Neuronal stem cell (in vitro differentiated cells): Measurements from ENCODE around the gene METAP1D.

Experiments
- DNase-seq: peaks from one replicate; pipeline ENCODE4 v3.0.0-alpha.2; 2013; ENCODE audit warnings: low spot score
- H2AFZ ChIP-seq: one replicate; pipeline ENCODE4 v1.6.1; 2013; ENCODE audit warnings: mild to moderate bottlenecking, low read length, inconsistent platforms
- H2AK5ac ChIP-seq: 2 replicates; pipeline ENCODE4 v1.6.1; 2013; ENCODE audit warnings: low read depth, mild to moderate bottlenecking, inconsistent platforms, low read length, moderate library complexity, mixed read lengths
- H2BK120ac ChIP-seq: 2 replicates; pipeline ENCODE4 v1.6.1; 2013; ENCODE audit warnings: low read depth, mild to moderate bottlenecking, inconsistent platforms, low read length, moderate library complexity, mixed read lengths
- H2BK12ac ChIP-seq: one replicate; pipeline ENCODE4 v1.6.1; 2013; ENCODE audit warnings: low read length, inconsistent platforms
- H2BK15ac ChIP-seq: 2 replicates; pipeline ENCODE4 v1.6.1; 2013; ENCODE audit warnings: mild to moderate bottlenecking, low read length, inconsistent platforms, mixed read lengths
- H2BK5ac ChIP-seq: one replicate; pipeline ENCODE4 v1.6.1; 2013; ENCODE audit warnings: inconsistent platforms, mild to moderate bottlenecking, low read length, moderate library complexity
- H3K14ac ChIP-seq: one replicate; pipeline ENCODE4 v1.6.1; 2013; ENCODE audit warnings: low read length, inconsistent platforms
- H3K18ac ChIP-seq: 2 replicates; pipeline ENCODE4 v1.6.1; 2013; ENCODE audit warnings: low read length, inconsistent platforms
- H3K23ac ChIP-seq: 2 replicates; pipeline ENCODE4 v1.6.1; 2013; ENCODE audit warnings: low read depth, mild to moderate bottlenecking, mixed read lengths, low read length, inconsistent platforms; ENCODE audit not compliant: poor library complexity
- H3K27ac ChIP-seq: replicated peaks from 3 replicates; pipeline ENCODE4 v1.5.1; 2013; ENCODE audit warnings: low read length, inconsistent platforms
- H3K27me3 ChIP-seq, 3 experiments: 2 replicates each; pipeline ENCODE4 v1.6.1; 2013; ENCODE audit warnings: low read length in 3 of 3, mild to moderate bottlenecking in 2 of 3, inconsistent platforms in 1 of 3, low read depth in 1 of 3, mixed read lengths in 1 of 3, moderate library complexity in 1 of 3; ENCODE audit not compliant: control insufficient read depth in 3 of 3, insufficient read depth in 3 of 3
- H3K36me3 ChIP-seq, 2 donors: replicated peaks in 1 of 2; 2 replicates each; pipeline ENCODE4 v1.6.1; 2013; ENCODE audit warnings: low read length in 2 of 2; ENCODE audit not compliant: control insufficient read depth in 2 of 2, insufficient read depth in 2 of 2
- H3K4ac ChIP-seq: 2 replicates; pipeline ENCODE4 v1.6.1; 2013; ENCODE audit warnings: inconsistent platforms, mild to moderate bottlenecking, low read length, moderate library complexity
- H3K4me1 ChIP-seq, 2 donors: 1 replicate in 1 of 2; 2 replicates in 1 of 2; pipeline ENCODE4 v1.6.1; 2013; ENCODE audit warnings: low read length in 2 of 2, low read depth in 1 of 2; ENCODE audit not compliant: control insufficient read depth in 2 of 2, insufficient read depth in 1 of 2
- H3K4me2 ChIP-seq: one replicate; pipeline ENCODE4 v1.6.1; 2013; ENCODE audit warnings: mild to moderate bottlenecking, low read length, inconsistent platforms; ENCODE audit not compliant: insufficient read depth, poor library complexity, severe bottlenecking
- H3K4me3 ChIP-seq, 2 donors: 2 replicates each; pipeline ENCODE4 v1.5.1; 2013; ENCODE audit warnings: low read length in 2 of 2, mild to moderate bottlenecking in 2 of 2, inconsistent platforms in 1 of 2, moderate library complexity in 1 of 2
- H3K79me1 ChIP-seq: one replicate; pipeline ENCODE4 v1.6.1; 2013; ENCODE audit warnings: low read depth, mild to moderate bottlenecking, inconsistent platforms, low read length, moderate library complexity
- H3K9ac ChIP-seq: one replicate; pipeline ENCODE4 v1.6.1; 2013; ENCODE audit warnings: mild to moderate bottlenecking, low read depth, low read length, inconsistent platforms; ENCODE audit not compliant: poor library complexity
- H3K9me3 ChIP-seq, 2 donors: replicated peaks in 1 of 2; 2 replicates each; pipeline versions ENCODE3 to v1.6.1; 2013; ENCODE audit warnings: low read length in 2 of 2, mild to moderate bottlenecking in 2 of 2, inconsistent platforms in 1 of 2, low read depth in 1 of 2, mixed read lengths in 1 of 2, moderate library complexity in 1 of 2; ENCODE audit not compliant: control insufficient read depth in 2 of 2, insufficient read depth in 1 of 2
- H4K8ac ChIP-seq: one replicate; pipeline ENCODE4 v1.6.1; 2013; ENCODE audit warnings: low read depth, mild to moderate bottlenecking, inconsistent platforms, low read length, moderate library complexity
- H4K91ac ChIP-seq: one replicate; pipeline ENCODE4 v1.6.1; 2013; ENCODE audit warnings: low read length, low read depth, mild to moderate bottlenecking, inconsistent platforms; ENCODE audit not compliant: poor library complexity
- WGBS, 2 donors: extraction: QIAGEN DNeasy Blood & Tissue Kit; methylation state at CpG; one replicate each; pipeline ENCODE4 v1.1.7; 2013; ENCODE audit warnings: missing lambda C conversion rate in 2 of 2, mixed read lengths in 1 of 2; ENCODE audit not compliant: insufficient read length in 2 of 2, insufficient replicate concordance in 1 of 2; ENCODE audit errors: extremely low coverage in 2 of 2; 5-methylcytosine and 5-hydroxymethylcytosine counted together

The METAP1D gene

DNA sequence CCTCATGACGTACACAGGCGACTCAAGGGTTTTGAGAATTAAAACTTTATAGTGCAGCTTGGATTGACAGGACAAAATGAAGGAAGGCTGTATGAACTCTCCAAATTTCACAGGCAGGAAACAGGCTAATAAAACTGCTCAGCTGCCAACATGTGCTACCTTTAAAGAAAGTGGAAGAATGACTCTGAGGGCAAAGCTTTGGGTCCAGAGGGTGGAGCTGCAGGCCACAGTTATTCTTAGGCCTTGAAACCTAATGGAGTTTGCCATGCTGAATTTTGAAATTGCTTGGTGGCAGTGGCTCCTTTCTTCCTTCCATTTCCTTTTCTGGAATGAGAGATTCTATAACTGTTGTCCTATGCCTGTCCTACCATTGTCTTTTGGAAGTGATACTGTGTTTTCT, 42.7 kb upstream of the METAP1D start:
- DNase-seq = no peak
- Histone ChIP-seq H3K4me3 (no peak overlapping the region), H2BK5ac (no peak overlapping the region), H2AK5ac (no peak overlapping the region), H3K23ac (no peak overlapping the region), H2BK120ac (no peak overlapping the region), H3K9ac (no peak overlapping the region), H3K79me1 (peaks cover 1% of the 10 kb centered on the region), H2AFZ (no peak overlapping the region), H3K4me1 (no peaks in the 10 kb centered on the region), H3K27ac (no peak overlapping the region), H3K4me2 (no peak overlapping the region), H3K36me3 (peaks cover 3 to 53% of the 10 kb centered on the region in 2 donors), H3K4ac (no peak overlapping the region), H4K8ac (no peak overlapping the region), H2BK12ac (no peak overlapping the region), H3K9me3 (no peaks in the 10 kb centered on the region), H3K27me3 (no peaks in the 10 kb centered on the region), H2BK15ac (no peak overlapping the region), H4K91ac (no peak overlapping the region), H3K18ac (no peak overlapping the region), H3K14ac (no peak overlapping the region)
- WGBS, 2 donors = no CpG with 5 or more reads among the region's 2 CpGs

DNA sequence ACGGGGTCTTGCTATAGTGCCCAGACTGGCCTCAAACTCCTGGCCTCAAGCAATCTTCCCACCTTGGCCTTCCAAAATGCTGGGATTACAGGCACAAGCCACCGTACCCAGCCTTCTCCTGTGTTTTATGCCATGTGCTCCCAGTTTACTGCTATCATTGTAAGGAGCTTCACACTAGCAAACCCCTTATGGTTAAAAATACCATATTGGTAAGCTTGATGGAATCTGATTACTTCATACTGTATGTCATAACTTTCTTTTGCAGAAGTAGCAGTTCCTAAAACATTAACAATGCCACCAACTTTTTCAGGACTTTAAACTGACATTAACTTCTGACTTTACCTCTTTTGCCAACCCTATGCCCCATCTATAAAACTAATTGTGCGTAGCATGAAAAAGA, 41.3 kb upstream of the METAP1D start:
- DNase-seq = no peak
- Histone ChIP-seq H3K4me2 (no peak overlapping the region), H3K23ac (no peak overlapping the region)

DNA sequence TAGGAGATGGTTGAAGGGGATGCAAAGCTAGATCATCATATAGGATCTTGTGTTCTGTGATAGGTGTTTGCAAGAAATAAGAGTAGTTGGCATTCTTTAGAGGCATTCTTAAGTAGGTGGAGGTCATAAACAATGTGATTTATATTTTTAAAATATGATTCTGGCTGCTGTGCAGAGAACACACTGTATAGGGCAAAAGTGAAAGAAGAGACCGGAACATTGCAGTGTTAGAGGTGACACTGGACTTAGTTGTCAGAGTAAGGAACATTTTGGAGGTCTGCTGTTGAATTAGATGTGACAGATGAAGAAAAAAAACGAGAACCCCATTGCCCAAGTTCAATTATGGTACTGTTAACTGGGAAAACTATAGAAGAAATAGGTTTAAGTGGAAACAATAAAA, 39.8 kb upstream of the METAP1D start:
- peaks cover 3 to 35% of the 10 kb centered on the region in 2 donors for H3K36me3 ChIP-seq
- H3K79me1 ChIP-seq = peaks cover 1% of the 10 kb centered on the region
- no peak overlapping the region for H2BK120ac ChIP-seq
- H3K9ac ChIP-seq = no peak overlapping the region
- no CpG with 5 or more reads among the region's 2 CpGs for WGBS, 2 donors
- H3K27me3 ChIP-seq = no peaks in the 10 kb centered on the region
- H2BK5ac ChIP-seq = no peak overlapping the region
- H2BK15ac ChIP-seq = no peak overlapping the region
- H3K14ac ChIP-seq = no peak overlapping the region
- no peak overlapping the region for H3K4ac ChIP-seq
- H2BK12ac ChIP-seq = no peak overlapping the region
- H3K4me1 ChIP-seq = no peaks in the 10 kb centered on the region
- no peak overlapping the region for H3K23ac ChIP-seq
- no peak for DNase-seq
- H3K4me3 ChIP-seq = no peak overlapping the region
- H2AK5ac ChIP-seq = no peak overlapping the region
- H4K8ac ChIP-seq = no peak overlapping the region
- no peak overlapping the region for H3K18ac ChIP-seq
- no peak overlapping the region for H3K4me2 ChIP-seq
- no peak overlapping the region for H3K27ac ChIP-seq
- H3K9me3 ChIP-seq = no peaks in the 10 kb centered on the region
- no peak overlapping the region for H4K91ac ChIP-seq
- no peak overlapping the region for H2AFZ ChIP-seq

More for the DNA sequence above, 41.3 kb upstream of the METAP1D start:
- Histone ChIP-seq H3K4ac (no peak overlapping the region), H2BK120ac (no peak overlapping the region), H4K91ac (no peak overlapping the region), H3K9me3 (no peaks in the 10 kb centered on the region), H2BK5ac (no peak overlapping the region), H3K4me1 (no peaks in the 10 kb centered on the region), H4K8ac (no peak overlapping the region), H3K27me3 (no peaks in the 10 kb centered on the region), H3K27ac (no peak overlapping the region), H3K18ac (no peak overlapping the region), H2AK5ac (no peak overlapping the region), H2BK15ac (no peak overlapping the region), H3K79me1 (peaks cover 1% of the 10 kb centered on the region), H3K4me3 (no peak overlapping the region), H3K36me3 (peaks cover 3 to 43% of the 10 kb centered on the region in 2 donors), H2AFZ (no peak overlapping the region), H3K9ac (no peak overlapping the region), H3K14ac (no peak overlapping the region), H2BK12ac (no peak overlapping the region)
- no CpG with 5 or more reads among the region's 3 CpGs for WGBS, 2 donors

DNA sequence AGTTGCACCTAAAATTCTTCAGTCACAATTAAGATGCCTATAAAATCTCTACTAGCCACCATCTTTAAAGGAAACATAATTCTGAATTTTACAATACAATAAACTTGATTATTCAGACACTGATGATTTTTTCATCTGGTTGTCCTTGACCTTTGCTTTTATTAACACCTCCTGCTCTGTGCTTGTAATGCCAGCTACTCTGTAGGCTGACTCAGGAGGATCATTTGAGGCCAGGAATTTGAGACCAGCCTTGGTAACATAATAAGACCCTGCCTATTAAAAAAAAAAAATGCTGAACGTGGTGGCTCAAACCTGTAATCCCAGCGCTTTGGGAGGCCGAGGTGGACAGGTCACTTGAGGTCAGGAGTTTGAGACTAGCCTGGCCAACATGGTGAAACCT, 39.2 kb upstream of the METAP1D start:
- Histone ChIP-seq H3K36me3 (peaks cover 3 to 37% of the 10 kb centered on the region in 2 donors), H2AFZ (no peak overlapping the region), H3K27ac (no peak overlapping the region), H2BK120ac (no peak overlapping the region), H3K27me3 (no peaks in the 10 kb centered on the region), H2BK5ac (no peak overlapping the region), H3K4me1 (no peaks in the 10 kb centered on the region), H3K14ac (no peak overlapping the region), H4K91ac (no peak overlapping the region), H2AK5ac (no peak overlapping the region), H2BK15ac (no peak overlapping the region), H3K9ac (no peak overlapping the region), H3K79me1 (peaks cover 1% of the 10 kb centered on the region), H3K23ac (no peak overlapping the region), H2BK12ac (no peak overlapping the region), H3K18ac (no peak overlapping the region), H4K8ac (no peak overlapping the region), H3K4me3 (no peak overlapping the region), H3K4ac (no peak overlapping the region), H3K4me2 (no peak overlapping the region), H3K9me3 (no peaks in the 10 kb centered on the region)
- no CpG with 5 or more reads among the region's 3 CpGs for WGBS, 2 donors
- DNase-seq = no peak
